Measurements from ENCODE around the gene LIME1. TPM values are rescaled to one million over a fixed set of nuclear protein-coding genes. Genes with fewer than 3 reads are reported as not detected.

The LIME1 gene
- total and polyA plus RNA-seq, 9 of the 15 experiments (the other 6 are each of a cell fraction or from before 2014, with no cell fraction given): 0.11 to 17.1 (median 2.8) TPM; not detected in 2

DNA sequence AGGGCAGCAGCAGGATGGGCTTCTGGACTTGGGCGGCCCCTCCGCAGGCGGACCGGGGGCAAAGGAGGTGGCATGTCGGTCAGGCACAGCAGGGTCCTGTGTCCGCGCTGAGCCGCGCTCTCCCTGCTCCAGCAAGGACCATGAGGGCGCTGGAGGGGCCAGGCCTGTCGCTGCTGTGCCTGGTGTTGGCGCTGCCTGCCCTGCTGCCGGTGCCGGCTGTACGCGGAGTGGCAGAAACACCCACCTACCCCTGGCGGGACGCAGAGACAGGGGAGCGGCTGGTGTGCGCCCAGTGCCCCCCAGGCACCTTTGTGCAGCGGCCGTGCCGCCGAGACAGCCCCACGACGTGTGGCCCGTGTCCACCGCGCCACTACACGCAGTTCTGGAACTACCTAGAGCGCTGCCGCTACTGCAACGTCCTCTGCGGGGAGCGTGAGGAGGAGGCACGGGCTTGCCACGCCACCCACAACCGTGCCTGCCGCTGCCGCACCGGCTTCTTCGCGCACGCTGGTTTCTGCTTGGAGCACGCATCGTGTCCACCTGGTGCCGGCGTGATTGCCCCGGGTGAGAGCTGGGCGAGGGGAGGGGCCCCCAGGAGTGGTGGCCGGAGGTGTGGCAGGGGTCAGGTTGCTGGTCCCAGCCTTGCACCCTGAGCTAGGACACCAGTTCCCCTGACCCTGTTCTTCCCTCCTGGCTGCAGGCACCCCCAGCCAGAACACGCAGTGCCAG lies 39.7 kb upstream of the LIME1 start, which contains the start of gene TNFRSF6B (continued):
- TF ChIP-seq PURB (CRISPR knock-in tag; IDR thresholded peaks at IDR 0.05; ENCODE audit: low read depth) (no peak), ZNF668 (CRISPR knock-in tag; IDR thresholded peaks at IDR 0.05) (no peak), POLR3G (IDR thresholded peaks at IDR 0.05; ENCODE audit: extremely low read depth, insufficient read length, insufficient replicate concordance) (no peak), MTA3 (IDR thresholded peaks at IDR 0.05; ENCODE audit: borderline replicate concordance) (no peak), ZBED1 (IDR thresholded peaks at IDR 0.05) (no peak), ZNF79 (CRISPR knock-in tag; IDR thresholded peaks at IDR 0.05; ENCODE audit: low read depth) (no peak), SPI1 (IDR thresholded peaks at IDR 0.05; ENCODE audit: borderline replicate concordance, low read depth, low read length) (no peak), SIN3A (IDR thresholded peaks at IDR 0.05; ENCODE audit: borderline replicate concordance in 2 of 2, control insufficient read depth in 1 of 2, low read depth in 2 of 2, low read length in 2 of 2) (no peak), RB1 (IDR thresholded peaks at IDR 0.05; ENCODE audit: low read depth) (no peak), TAF7 (tag; IDR thresholded peaks at IDR 0.05) (no peak), JUNB (CRISPR knock-in tag; conservative IDR thresholded peaks at IDR 0.05) (no peak)
- TF ChIP-seq, protein P1, sequence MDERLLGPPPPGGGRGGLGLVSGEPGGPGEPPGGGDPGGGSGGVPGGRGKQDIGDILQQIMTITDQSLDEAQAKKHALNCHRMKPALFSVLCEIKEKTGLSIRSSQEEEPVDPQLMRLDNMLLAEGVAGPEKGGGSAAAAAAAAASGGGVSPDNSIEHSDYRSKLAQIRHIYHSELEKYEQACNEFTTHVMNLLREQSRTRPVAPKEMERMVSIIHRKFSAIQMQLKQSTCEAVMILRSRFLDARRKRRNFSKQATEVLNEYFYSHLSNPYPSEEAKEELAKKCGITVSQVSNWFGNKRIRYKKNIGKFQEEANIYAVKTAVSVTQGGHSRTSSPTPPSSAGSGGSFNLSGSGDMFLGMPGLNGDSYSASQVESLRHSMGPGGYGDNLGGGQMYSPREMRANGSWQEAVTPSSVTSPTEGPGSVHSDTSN (CRISPR knock-in tag; IDR thresholded peaks at IDR 0.05; ENCODE audit: low read depth): no peak
- TF ChIP-seq, protein P1 (tag; conservative IDR thresholded peaks at IDR 0.05; ENCODE audit: low read depth): no peak
- TF ChIP-seq, protein P2, sequence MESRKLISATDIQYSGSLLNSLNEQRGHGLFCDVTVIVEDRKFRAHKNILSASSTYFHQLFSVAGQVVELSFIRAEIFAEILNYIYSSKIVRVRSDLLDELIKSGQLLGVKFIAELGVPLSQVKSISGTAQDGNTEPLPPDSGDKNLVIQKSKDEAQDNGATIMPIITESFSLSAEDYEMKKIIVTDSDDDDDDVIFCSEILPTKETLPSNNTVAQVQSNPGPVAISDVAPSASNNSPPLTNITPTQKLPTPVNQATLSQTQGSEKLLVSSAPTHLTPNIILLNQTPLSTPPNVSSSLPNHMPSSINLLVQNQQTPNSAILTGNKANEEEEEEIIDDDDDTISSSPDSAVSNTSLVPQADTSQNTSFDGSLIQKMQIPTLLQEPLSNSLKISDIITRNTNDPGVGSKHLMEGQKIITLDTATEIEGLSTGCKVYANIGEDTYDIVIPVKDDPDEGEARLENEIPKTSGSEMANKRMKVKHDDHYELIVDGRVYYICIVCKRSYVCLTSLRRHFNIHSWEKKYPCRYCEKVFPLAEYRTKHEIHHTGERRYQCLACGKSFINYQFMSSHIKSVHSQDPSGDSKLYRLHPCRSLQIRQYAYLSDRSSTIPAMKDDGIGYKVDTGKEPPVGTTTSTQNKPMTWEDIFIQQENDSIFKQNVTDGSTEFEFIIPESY (CRISPR knock-in tag; IDR thresholded peaks at IDR 0.05): peak; percentile 96
- TF ChIP-seq, protein P3, sequence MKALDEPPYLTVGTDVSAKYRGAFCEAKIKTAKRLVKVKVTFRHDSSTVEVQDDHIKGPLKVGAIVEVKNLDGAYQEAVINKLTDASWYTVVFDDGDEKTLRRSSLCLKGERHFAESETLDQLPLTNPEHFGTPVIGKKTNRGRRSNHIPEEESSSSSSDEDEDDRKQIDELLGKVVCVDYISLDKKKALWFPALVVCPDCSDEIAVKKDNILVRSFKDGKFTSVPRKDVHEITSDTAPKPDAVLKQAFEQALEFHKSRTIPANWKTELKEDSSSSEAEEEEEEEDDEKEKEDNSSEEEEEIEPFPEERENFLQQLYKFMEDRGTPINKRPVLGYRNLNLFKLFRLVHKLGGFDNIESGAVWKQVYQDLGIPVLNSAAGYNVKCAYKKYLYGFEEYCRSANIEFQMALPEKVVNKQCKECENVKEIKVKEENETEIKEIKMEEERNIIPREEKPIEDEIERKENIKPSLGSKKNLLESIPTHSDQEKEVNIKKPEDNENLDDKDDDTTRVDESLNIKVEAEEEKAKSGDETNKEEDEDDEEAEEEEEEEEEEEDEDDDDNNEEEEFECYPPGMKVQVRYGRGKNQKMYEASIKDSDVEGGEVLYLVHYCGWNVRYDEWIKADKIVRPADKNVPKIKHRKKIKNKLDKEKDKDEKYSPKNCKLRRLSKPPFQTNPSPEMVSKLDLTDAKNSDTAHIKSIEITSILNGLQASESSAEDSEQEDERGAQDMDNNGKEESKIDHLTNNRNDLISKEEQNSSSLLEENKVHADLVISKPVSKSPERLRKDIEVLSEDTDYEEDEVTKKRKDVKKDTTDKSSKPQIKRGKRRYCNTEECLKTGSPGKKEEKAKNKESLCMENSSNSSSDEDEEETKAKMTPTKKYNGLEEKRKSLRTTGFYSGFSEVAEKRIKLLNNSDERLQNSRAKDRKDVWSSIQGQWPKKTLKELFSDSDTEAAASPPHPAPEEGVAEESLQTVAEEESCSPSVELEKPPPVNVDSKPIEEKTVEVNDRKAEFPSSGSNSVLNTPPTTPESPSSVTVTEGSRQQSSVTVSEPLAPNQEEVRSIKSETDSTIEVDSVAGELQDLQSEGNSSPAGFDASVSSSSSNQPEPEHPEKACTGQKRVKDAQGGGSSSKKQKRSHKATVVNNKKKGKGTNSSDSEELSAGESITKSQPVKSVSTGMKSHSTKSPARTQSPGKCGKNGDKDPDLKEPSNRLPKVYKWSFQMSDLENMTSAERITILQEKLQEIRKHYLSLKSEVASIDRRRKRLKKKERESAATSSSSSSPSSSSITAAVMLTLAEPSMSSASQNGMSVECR (CRISPR knock-in tag; IDR thresholded peaks at IDR 0.05): no peak
